HEK293 (cell line): ENCODE measurements around the gene RBMXL3.
"Not testable (repeated sequence)": the region's sequence is repeated elsewhere in the genome, so short reads cannot be mapped to it uniquely, and the experiment has no call there.

ENCODE experiments used
- KLF10 ChIP-seq: fragments of 450-650 bp; IDR thresholded peaks from 2 replicates; pipeline ENCODE4 v1.5.1; 2018; ENCODE audit warnings: missing biosample characterization, mild to moderate bottlenecking, missing genetic modification characterization
- OSR2 ChIP-seq: fragments of 450-650 bp; formaldehyde crosslinking; IDR thresholded peaks from 2 replicates; pipeline ENCODE4 v1.5.1; 2016; ENCODE audit warnings: missing biosample characterization, missing genetic modification characterization
- ZBTB21 ChIP-seq: fragments of 450-650 bp; formaldehyde crosslinking; IDR thresholded peaks from 2 replicates; pipeline ENCODE4 v1.5.1; 2017; ENCODE audit warnings: missing biosample characterization, missing genetic modification characterization
- ZNF19 ChIP-seq: fragments of 450-650 bp; formaldehyde crosslinking; IDR thresholded peaks from 2 replicates; pipeline ENCODE4; 2016; ENCODE audit warnings: missing biosample characterization, missing genetic modification characterization, low read depth
- ZNF391 ChIP-seq: fragments of 450-650 bp; formaldehyde crosslinking; IDR thresholded peaks from 2 replicates; pipeline ENCODE4 v1.5.1; 2016; ENCODE audit warnings: low read depth, missing biosample characterization, missing genetic modification characterization, borderline replicate concordance
- TF ChIP-seq, protein P1 (sequence below): fragments of 450-650 bp; formaldehyde crosslinking; IDR thresholded peaks from 2 replicates; pipeline ENCODE4 v1.5.1; 2016; ENCODE audit warnings: missing biosample characterization, missing genetic modification characterization
- TF ChIP-seq, protein P2 (sequence below): fragments of 450-650 bp; formaldehyde crosslinking; IDR thresholded peaks from 2 replicates; pipeline ENCODE4 v1.5.1; 2016; ENCODE audit warnings: missing biosample characterization, missing genetic modification characterization
- TF ChIP-seq, protein P3 (sequence below): IDR thresholded peaks from 2 replicates; pipeline ENCODE4 v1.6.1; 2011; ENCODE audit warnings: mild to moderate bottlenecking, low read depth, low read length, borderline replicate concordance
- TF ChIP-seq, protein P4 (sequence below): fragments of 450-650 bp; formaldehyde crosslinking; IDR thresholded peaks from 2 replicates; pipeline ENCODE4 v1.5.1; 2016; ENCODE audit warnings: missing biosample characterization, missing genetic modification characterization, low read depth

DNA sequence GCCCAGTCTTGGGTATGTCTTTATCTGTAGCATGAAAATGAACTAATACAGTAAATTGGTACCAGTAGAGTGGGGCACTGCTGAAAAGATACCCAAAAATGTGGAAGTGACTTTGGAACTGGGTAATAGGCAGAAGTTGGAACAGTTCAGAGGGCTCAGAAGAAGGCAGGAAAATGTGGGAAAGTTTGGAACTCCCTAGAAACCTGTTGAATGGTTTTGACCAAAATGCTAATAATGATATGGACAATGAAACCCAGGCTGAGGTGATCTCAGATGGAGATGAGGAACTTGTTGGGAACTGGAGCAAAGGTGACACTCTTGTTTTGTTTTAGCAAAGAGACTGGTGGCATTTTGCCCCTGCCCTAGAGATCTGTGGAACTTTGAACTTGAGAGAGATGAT, 20.3 kb downstream of the RBMXL3 start:
- not testable (repeated sequence) for TF ChIP-seq ZNF19 (tag by site-specific recombination); ZNF391 (tag by site-specific recombination); OSR2 (tag by site-specific recombination); ZBTB21; KLF10 (tag by site-specific recombination)
- TF ChIP-seq, protein P1, sequence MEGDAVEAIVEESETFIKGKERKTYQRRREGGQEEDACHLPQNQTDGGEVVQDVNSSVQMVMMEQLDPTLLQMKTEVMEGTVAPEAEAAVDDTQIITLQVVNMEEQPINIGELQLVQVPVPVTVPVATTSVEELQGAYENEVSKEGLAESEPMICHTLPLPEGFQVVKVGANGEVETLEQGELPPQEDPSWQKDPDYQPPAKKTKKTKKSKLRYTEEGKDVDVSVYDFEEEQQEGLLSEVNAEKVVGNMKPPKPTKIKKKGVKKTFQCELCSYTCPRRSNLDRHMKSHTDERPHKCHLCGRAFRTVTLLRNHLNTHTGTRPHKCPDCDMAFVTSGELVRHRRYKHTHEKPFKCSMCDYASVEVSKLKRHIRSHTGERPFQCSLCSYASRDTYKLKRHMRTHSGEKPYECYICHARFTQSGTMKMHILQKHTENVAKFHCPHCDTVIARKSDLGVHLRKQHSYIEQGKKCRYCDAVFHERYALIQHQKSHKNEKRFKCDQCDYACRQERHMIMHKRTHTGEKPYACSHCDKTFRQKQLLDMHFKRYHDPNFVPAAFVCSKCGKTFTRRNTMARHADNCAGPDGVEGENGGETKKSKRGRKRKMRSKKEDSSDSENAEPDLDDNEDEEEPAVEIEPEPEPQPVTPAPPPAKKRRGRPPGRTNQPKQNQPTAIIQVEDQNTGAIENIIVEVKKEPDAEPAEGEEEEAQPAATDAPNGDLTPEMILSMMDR (tag by site-specific recombination) = not testable (repeated sequence)
- TF ChIP-seq, protein P2, sequence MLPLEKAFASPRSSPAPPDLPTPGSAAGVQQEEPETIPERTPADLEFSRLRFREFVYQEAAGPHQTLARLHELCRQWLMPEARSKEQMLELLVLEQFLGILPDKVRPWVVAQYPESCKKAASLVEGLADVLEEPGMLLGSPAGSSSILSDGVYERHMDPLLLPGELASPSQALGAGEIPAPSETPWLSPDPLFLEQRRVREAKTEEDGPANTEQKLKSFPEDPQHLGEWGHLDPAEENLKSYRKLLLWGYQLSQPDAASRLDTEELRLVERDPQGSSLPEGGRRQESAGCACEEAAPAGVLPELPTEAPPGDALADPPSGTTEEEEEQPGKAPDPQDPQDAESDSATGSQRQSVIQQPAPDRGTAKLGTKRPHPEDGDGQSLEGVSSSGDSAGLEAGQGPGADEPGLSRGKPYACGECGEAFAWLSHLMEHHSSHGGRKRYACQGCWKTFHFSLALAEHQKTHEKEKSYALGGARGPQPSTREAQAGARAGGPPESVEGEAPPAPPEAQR (tag by site-specific recombination) = not testable (repeated sequence)
- TF ChIP-seq, protein P3, sequence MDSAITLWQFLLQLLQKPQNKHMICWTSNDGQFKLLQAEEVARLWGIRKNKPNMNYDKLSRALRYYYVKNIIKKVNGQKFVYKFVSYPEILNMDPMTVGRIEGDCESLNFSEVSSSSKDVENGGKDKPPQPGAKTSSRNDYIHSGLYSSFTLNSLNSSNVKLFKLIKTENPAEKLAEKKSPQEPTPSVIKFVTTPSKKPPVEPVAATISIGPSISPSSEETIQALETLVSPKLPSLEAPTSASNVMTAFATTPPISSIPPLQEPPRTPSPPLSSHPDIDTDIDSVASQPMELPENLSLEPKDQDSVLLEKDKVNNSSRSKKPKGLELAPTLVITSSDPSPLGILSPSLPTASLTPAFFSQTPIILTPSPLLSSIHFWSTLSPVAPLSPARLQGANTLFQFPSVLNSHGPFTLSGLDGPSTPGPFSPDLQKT = not testable (repeated sequence)
- TF ChIP-seq, protein P4, sequence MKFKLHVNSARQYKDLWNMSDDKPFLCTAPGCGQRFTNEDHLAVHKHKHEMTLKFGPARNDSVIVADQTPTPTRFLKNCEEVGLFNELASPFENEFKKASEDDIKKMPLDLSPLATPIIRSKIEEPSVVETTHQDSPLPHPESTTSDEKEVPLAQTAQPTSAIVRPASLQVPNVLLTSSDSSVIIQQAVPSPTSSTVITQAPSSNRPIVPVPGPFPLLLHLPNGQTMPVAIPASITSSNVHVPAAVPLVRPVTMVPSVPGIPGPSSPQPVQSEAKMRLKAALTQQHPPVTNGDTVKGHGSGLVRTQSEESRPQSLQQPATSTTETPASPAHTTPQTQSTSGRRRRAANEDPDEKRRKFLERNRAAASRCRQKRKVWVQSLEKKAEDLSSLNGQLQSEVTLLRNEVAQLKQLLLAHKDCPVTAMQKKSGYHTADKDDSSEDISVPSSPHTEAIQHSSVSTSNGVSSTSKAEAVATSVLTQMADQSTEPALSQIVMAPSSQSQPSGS (tag by site-specific recombination) = not testable (repeated sequence)
